Thoracic aorta (tissue), 2 donors: ENCODE measurements around the gene NUP160. TPM values are rescaled to one million over a fixed set of nuclear protein-coding genes. Genes with fewer than 3 reads are reported as not detected.
A peak's percentile ranks its signal among the peaks of the same experiment; 100 is the strongest.

ENCODE experiments used
- ATAC-seq: fragments of 150-250 bp; one replicate; pipeline ENCODE4 v1.8.0; 2017; ENCODE audit warnings: low read depth; ENCODE audit not compliant: insufficient number of reproducible peaks, low FRiP score
- DNase-seq: peaks from one replicate; pipeline ENCODE4 v3.0.0-alpha.2; 2020; ENCODE audit warnings: low spot score
- H3K27ac ChIP-seq, 2 donors: fragments of 200-600 bp; sonication (generic); 1 replicate in 1 of 2; 2 replicates in 1 of 2; pipeline ENCODE4 v1.5.1; 2016; ENCODE audit warnings: mild to moderate bottlenecking in 2 of 2, moderate library complexity in 2 of 2
- H3K27me3 ChIP-seq: fragments of 200-600 bp; sonication (generic); replicated peaks from 2 replicates; pipeline ENCODE4 v1.6.0; 2016; ENCODE audit warnings: mild to moderate bottlenecking; ENCODE audit not compliant: insufficient read depth
- H3K36me3 ChIP-seq: fragments of 200-600 bp; sonication (generic); one replicate; pipeline ENCODE4 v1.5.1; 2016
- H3K4me1 ChIP-seq, 2 donors: fragments of 200-600 bp; sonication (generic); 1 replicate in 1 of 2; 2 replicates in 1 of 2; pipeline versions ENCODE4 v1.5.1 to v1.6.0; 2016; ENCODE audit warnings: low read depth in 2 of 2, mild to moderate bottlenecking in 1 of 2; ENCODE audit not compliant: control insufficient read depth in 1 of 2
- H3K4me3 ChIP-seq: fragments of 200-600 bp; sonication (generic); 2 replicates; pipeline ENCODE4 v1.5.1; 2016; ENCODE audit warnings: mild to moderate bottlenecking
- H3K9me3 ChIP-seq: fragments of 200-600 bp; sonication (generic); 2 replicates; pipeline ENCODE4 v1.5.1; 2016
- CTCF ChIP-seq: fragments of 200-600 bp; sonication (generic); IDR thresholded peaks from one replicate; pipeline ENCODE4 v1.5.1; 2019; ENCODE audit warnings: antibody characterized with exemption
- total RNA-seq, 2 donors: library from RNA; depleted of rRNA; stranded (reverse); fragments of >200 nt; gene quantifications; one replicate each; pipeline versions ENCODE4 v1.1.0 to v1.2.3, GENCODE V29; 2016

NUP160 gene
- total RNA-seq, 2 donors from 2014 or later, result 22.2 to 40.8 TPM

DNA sequence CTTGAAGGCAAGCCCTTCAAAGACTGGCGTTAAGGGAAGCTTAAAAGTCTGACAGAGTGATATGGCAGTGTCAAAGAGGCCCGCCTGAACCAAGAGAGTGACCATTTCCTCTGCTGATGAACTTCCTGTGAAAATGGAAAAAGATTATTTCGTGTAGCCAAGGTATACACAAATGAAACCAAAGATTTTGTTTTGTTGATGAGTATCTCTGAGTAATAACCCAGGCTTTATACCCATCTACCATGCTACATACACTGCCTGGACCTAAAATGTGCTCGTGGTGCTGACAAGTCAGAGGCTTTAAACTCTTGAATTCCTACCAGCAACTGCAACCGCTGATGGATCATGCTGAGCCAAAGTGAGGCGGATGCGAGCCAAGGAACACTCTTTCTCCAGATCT is 60.0 kb downstream of the NUP160 start:
- no peaks in the 10 kb centered on the region for H3K9me3 ChIP-seq
- H3K27me3 ChIP-seq, result no peaks in the 10 kb centered on the region
- H3K36me3 ChIP-seq, result peaks cover 48% of the 10 kb centered on the region
- no peak overlapping the region for H3K4me3 ChIP-seq
- TF ChIP-seq CTCF, result no peak
- no peak for ATAC-seq
- no peak for DNase-seq
- H3K4me1 ChIP-seq, result peaks cover 0 to 9% of the 10 kb centered on the region in 2 donors
- H3K27ac ChIP-seq, result no peak overlapping the region

DNA sequence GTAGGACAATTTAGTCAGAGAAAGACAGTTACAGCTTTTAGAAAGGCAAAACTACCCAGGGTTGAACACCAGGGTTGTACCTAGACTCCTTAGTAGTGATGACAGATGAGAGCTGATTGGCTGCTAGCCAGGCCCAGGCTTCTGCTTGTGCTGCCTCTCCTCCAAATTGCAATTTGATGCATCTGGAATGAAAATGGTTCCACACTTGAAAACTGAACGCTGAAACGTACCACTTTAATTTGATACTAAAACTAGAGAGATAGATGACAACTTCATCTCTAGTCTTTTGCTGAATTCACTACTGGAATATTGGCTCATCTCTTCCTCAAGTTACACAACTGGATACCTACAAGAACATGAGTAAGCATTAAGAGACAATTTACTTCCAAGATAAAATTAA is 61.8 kb downstream of the NUP160 start:
- Histone ChIP-seq H3K27ac (no peak overlapping the region), H3K4me3 (no peak overlapping the region), H3K27me3 (no peaks in the 10 kb centered on the region), H3K36me3 (peaks cover 48% of the 10 kb centered on the region), H3K9me3 (no peaks in the 10 kb centered on the region), H3K4me1 (no peaks in the 10 kb centered on the region)
- ATAC-seq (no peak), DNase-seq (no peak)
- TF ChIP-seq CTCF, result no peak

DNA sequence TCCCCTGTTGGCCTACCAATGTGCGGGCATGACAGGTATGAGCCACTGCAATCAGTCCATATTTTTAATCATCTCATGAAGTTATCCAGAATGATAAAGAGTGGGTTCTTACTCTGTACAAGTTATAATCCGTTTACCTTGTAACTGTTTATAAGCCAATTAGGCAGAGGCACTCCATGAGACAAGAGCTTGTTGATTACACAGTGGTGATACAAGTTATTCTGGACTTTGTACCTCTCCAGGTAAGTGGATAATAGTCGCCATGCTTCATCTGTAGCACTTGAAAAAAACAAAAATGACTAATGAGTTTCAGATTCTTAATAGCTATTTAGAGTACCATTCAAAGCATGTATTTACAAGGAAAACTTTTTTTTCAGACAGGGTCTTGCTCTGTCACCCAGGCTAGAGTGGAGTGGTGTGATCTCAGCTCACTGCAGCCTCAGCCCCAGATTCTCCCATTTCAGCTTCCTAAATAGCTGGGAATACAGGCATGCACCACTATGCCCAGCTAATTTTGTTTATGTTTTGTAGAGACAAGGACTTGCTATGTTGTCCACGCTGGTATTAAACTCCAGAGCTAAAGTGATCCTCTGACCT is 63.3 kb downstream of the NUP160 start:
- Histone ChIP-seq H3K27me3 (no peaks in the 10 kb centered on the region), H3K36me3 (peaks cover 49% of the 10 kb centered on the region), H3K4me1 (no peaks in the 10 kb centered on the region), H3K4me3 (no peak overlapping the region), H3K9me3 (no peaks in the 10 kb centered on the region), H3K27ac (no peak overlapping the region)
- ATAC-seq, result no peak
- no peak for TF ChIP-seq CTCF
- DNase-seq, result no peak

- DNase-seq, result no peak
- ATAC-seq, result no peak
- Histone ChIP-seq H3K36me3 (peaks cover 53% of the 10 kb centered on the region), H3K27me3 (no peaks in the 10 kb centered on the region), H3K27ac (no peak overlapping the region), H3K4me3 (no peak overlapping the region), H3K4me1 (peaks cover 0 to 9% of the 10 kb centered on the region in 2 donors), H3K9me3 (no peaks in the 10 kb centered on the region)
- no peak for TF ChIP-seq CTCF
Observed at GRCh38 chr11:47783087-47783610, 65.0 kb downstream of the NUP160 start.

DNA sequence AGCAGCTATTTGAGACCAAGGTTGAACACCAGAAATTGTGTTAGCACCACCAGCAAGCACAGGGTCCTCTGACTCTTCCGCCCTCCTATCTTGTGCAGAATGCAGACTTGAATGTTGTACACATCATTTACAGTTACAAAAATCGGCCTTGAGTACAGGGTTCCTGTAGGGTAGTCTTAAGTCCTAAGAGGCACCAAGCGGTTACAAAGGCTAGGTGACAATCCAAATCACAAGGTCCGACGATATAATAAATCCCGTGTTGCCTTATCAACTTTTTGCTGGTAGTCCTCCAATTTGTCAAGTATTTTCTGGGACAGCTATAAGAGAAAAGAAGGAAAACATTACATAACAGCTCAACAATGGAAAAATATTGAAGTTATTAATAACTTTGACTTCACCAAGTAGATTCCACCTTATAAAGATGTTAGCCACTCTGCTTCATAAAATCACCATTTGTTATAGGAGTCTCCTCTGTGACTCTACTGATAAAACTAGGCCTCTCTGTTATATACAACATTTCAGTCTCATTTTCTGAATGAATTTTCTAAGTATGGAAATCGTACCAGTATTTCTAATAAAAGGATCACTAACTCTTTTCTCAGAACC is 69.2 kb downstream of the NUP160 start:
- no peaks in the 10 kb centered on the region for H3K27me3 ChIP-seq
- H3K4me1 ChIP-seq, result peaks cover 0 to 9% of the 10 kb centered on the region in 2 donors
- no peak overlapping the region for H3K4me3 ChIP-seq
- ATAC-seq (peak; percentile 40), DNase-seq (no peak)
- H3K9me3 ChIP-seq, result no peaks in the 10 kb centered on the region
- peaks cover 24% of the 10 kb centered on the region for H3K36me3 ChIP-seq
- peak overlapping the region; percentile 1 to 46 for H3K27ac ChIP-seq
- no peak for TF ChIP-seq CTCF
